ENCODE measurements around the gene RIPK1. TPM values are rescaled to one million over a fixed set of nuclear protein-coding genes. Genes with fewer than 3 reads are reported as not detected.

The RIPK1 gene
- total and polyA plus RNA-seq, 8 donors = 18.9 to 24.9 (median 22.4) TPM

GRCh38 chr6:3088446-3088845 lies 20.2 kb downstream of the RIPK1 start:
- no peak for TF ChIP-seq CTCF (IDR thresholded peaks at IDR 0.05)
- no peaks in the 10 kb centered on the region for H3K27me3 ChIP-seq
- ATAC-seq (peak; percentile 53), DNase-seq (no peak)
- no peaks in the 10 kb centered on the region for H3K9me3 ChIP-seq
- no peaks in the 10 kb centered on the region for H3K4me1 ChIP-seq
- peak overlapping the region; percentile 25 to 35 for H3K27ac ChIP-seq
- no peak overlapping the region for H3K4me3 ChIP-seq
- intact Hi-C loops (cut with DNase I) = no loop called here
- H3K36me3 ChIP-seq = peaks cover 0 to 72% of the 10 kb centered on the region in 2 donors

GRCh38 chr6:3088968-3089367 lies 20.7 kb downstream of the RIPK1 start:
- H3K4me3 ChIP-seq = no peak overlapping the region
- H3K9me3 ChIP-seq = no peaks in the 10 kb centered on the region
- peaks cover 0 to 70% of the 10 kb centered on the region in 2 donors for H3K36me3 ChIP-seq
- no peaks in the 10 kb centered on the region for H3K4me1 ChIP-seq
- DNase-seq = no peak
- TF ChIP-seq CTCF (IDR thresholded peaks at IDR 0.05) = no peak
- ATAC-seq = no peak
- peak overlapping the region; percentile 25 to 35 for H3K27ac ChIP-seq
- no peaks in the 10 kb centered on the region for H3K27me3 ChIP-seq
- intact Hi-C loops (cut with DNase I) = no loop called here

GRCh38 chr6:3090013-3090412 lies 21.7 kb downstream of the RIPK1 start:
- Histone ChIP-seq H3K4me1 (no peaks in the 10 kb centered on the region), H3K4me3 (no peak overlapping the region), H3K36me3 (peaks cover 0 to 70% of the 10 kb centered on the region in 2 donors), H3K9me3 (no peaks in the 10 kb centered on the region), H3K27ac (no peak overlapping the region), H3K27me3 (no peaks in the 10 kb centered on the region)
- TF ChIP-seq CTCF (IDR thresholded peaks at IDR 0.05) = no peak
- DNase-seq = no peak
- intact Hi-C loops (cut with DNase I) = no loop called here
- no peak for ATAC-seq

GRCh38 chr6:3094815-3095214 lies 26.5 kb downstream of the RIPK1 start:
- no peaks in the 10 kb centered on the region for H3K9me3 ChIP-seq
- intact Hi-C loops (cut with DNase I) = no loop called here
- no peaks in the 10 kb centered on the region for H3K4me1 ChIP-seq
- DNase-seq (no peak), ATAC-seq (no peak)
- H3K27me3 ChIP-seq = no peaks in the 10 kb centered on the region
- peaks cover 0 to 70% of the 10 kb centered on the region in 2 donors for H3K36me3 ChIP-seq
- H3K4me3 ChIP-seq = no peak overlapping the region
- H3K27ac ChIP-seq = no peak overlapping the region
- TF ChIP-seq CTCF (IDR thresholded peaks at IDR 0.05) = no peak

- H3K9me3 ChIP-seq = no peaks in the 10 kb centered on the region
- intact Hi-C loops (cut with DNase I) = no loop called here
- H3K4me1 ChIP-seq = no peaks in the 10 kb centered on the region
- TF ChIP-seq CTCF (IDR thresholded peaks at IDR 0.05) = no peak
- H3K27ac ChIP-seq = no peak overlapping the region
- H3K36me3 ChIP-seq = peaks cover 11 to 98% of the 10 kb centered on the region in 2 donors
- no peak for ATAC-seq
- no peaks in the 10 kb centered on the region for H3K27me3 ChIP-seq
- H3K4me3 ChIP-seq = no peak overlapping the region
- DNase-seq = no peak
Measured at GRCh38 chr6:3102875-3103274, 34.6 kb downstream of the RIPK1 start.

All from left lung (tissue), 10 donors.